Activated CD4-positive, alpha-beta T cell treated with anti-CD3 and anti-CD28 coated beads, Interleukin-2, amount 10 ng/mL, durations not matched to agents 7 days and 5 days (primary cell): ENCODE results near the gene CD7. TPM values are rescaled to one million over a fixed set of nuclear protein-coding genes. Genes with fewer than 3 reads are reported as not detected.
"Not testable (repeated sequence)": the region's sequence is repeated elsewhere in the genome, so short reads cannot be mapped to it uniquely, and the experiment has no call there.

Experiments used
- CTCF ChIA-PET: fragments of 350-600 bp; sonication (Branson Sonifier 250); formaldehyde crosslinking; loops from one replicate; lab custom pipeline; 2021; ENCODE audit warnings: antibody characterized with exemption; lab: Charles Lee
- POLR2A ChIA-PET: fragments of 350-600 bp; sonication (Branson Sonifier 250); formaldehyde crosslinking; loops from one replicate; lab custom pipeline; 2021; ENCODE audit warnings: antibody characterized with exemption; lab: Charles Lee
- DNase-seq: peaks from one replicate; pipeline ENCODE4 v3.0.0-alpha.2; 2020
- H3K27ac Mint-ChIP-seq: one replicate; pipeline ENCODE4 v1.8.0; 2021; ENCODE audit warnings: mild to moderate bottlenecking, moderate library complexity, mixed read lengths
- H3K27me3 Mint-ChIP-seq: one replicate; pipeline ENCODE4 v1.8.0; 2021; ENCODE audit warnings: mixed read lengths
- H3K36me3 Mint-ChIP-seq: one replicate; pipeline ENCODE4 v1.8.0; 2021; ENCODE audit warnings: low read depth, mixed read lengths
- H3K4me1 Mint-ChIP-seq: one replicate; pipeline ENCODE4 v1.8.0; 2021; ENCODE audit warnings: mixed read lengths
- H3K4me3 Mint-ChIP-seq: one replicate; pipeline ENCODE4 v1.8.0; 2021; ENCODE audit warnings: mild to moderate bottlenecking, moderate library complexity, mixed read lengths
- H3K9me3 Mint-ChIP-seq: one replicate; pipeline ENCODE4 v1.8.0; 2021; ENCODE audit warnings: mixed read lengths
- total RNA-seq, 2 experiments: library from RNA; stranded (reverse); gene quantifications; one replicate each; pipeline ENCODE4 v1.2.3, GENCODE V29; 2021

CD7 gene
- total RNA-seq: 100 to 1,000 TPM; 285 to 292 TPM

DNA sequence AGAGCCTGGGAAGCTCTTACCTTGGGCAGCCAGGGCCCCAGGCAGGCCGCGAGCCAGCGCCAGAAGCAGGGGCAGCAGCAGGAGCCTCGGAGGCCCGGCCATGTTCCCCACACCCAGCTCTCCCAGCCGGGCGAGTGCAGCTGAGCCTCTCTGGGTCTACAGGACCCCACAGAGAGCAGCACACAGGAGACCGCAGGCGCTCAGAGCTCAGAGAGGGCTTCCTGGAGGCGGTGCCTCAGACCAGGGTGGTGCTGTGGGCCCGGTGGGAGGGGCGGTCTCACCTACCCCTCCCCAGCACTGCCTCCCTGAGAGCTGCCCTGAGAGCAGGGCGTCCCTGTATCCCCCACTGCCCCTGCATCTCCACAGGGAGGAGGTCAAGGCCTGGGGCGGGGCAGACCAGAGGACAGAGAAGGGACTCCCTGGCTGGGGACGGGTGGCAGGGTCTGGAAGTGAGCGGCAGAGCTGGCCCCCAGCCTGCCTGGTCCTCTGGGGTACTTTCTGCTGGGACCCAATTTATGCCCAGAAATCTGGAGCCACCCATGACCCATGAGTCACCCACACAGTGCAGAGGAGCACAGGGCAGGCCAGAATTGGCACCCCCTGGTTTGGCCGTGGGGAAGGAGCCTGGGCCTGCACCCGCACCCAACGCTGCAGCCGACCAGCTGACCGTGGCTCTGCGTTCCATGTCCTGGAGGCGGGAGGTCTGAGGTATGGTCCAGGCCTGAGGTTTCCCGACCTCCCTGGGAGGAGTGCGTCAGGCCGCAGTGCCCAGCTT, at the start of gene CD7:
Gene CD7 (minus strand): TSS at position 215 of the 775 bp plus-strand sequence. CDS start 113 bp downstream, at position 102.
- no peaks in the 10 kb centered on the region for H3K9me3 Mint-ChIP-seq
- H3K4me3 Mint-ChIP-seq: no peak within 1 kb of the TSS
- POLR2A ChIA-PET: interaction anchor here (0.6 to 1.0 kb wide), 3 partner anchors 15 to 100 kb away, joined by 3 read pairs; no protein-coding TSS in a partner anchor
- H3K4me1 Mint-ChIP-seq: peaks cover 28% of the 10 kb centered on the region
- DNase-seq: peak; percentile 77
- no peaks in the 10 kb centered on the region for H3K27me3 Mint-ChIP-seq
- CTCF ChIA-PET: interaction anchor here (0.7 to 2.6 kb wide), 6 partner anchors 8 to 287 kb away, joined by 3 to 31 read pairs (median 4); no protein-coding TSS in a partner anchor
- H3K36me3 Mint-ChIP-seq: peaks cover 19% of the 10 kb centered on the region
- H3K27ac Mint-ChIP-seq: peak within 1 kb of the TSS; percentile 87

DNA sequence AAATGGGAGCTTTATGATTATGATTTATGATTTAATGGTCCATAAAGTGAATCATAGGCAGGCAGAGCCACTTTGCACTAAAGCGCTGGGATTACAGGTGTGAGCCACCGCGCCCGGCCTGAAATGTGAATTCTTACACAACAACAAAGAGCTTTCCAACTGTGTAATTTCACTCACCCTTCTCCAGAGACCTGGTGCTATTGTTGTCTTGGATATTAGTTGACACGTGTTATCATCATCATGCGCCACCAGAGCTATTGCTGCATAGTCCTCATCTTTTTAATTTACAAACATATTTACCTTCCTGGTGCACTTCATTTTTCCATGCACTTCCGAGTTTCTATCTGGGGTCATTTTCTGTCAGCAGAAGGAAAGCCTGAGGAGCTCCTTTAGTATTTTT, 49.3 kb upstream of the CD7 start:
- no peak for DNase-seq
- Mint-ChIP-seq H3K4me3 (no peak overlapping the region), H3K27ac (no peak overlapping the region), H3K4me1 (peaks cover 8% of the 10 kb centered on the region), H3K27me3 (peaks cover 36% of the 10 kb centered on the region), H3K9me3 (no peaks in the 10 kb centered on the region), H3K36me3 (no peaks in the 10 kb centered on the region)
- ChIA-PET CTCF (interaction anchor here (0.6 to 1.1 kb wide), 2 partner anchors 155 to 1148 kb away, joined by 4 to 5 read pairs; no protein-coding TSS in a partner anchor), POLR2A (no interaction called here)

DNA sequence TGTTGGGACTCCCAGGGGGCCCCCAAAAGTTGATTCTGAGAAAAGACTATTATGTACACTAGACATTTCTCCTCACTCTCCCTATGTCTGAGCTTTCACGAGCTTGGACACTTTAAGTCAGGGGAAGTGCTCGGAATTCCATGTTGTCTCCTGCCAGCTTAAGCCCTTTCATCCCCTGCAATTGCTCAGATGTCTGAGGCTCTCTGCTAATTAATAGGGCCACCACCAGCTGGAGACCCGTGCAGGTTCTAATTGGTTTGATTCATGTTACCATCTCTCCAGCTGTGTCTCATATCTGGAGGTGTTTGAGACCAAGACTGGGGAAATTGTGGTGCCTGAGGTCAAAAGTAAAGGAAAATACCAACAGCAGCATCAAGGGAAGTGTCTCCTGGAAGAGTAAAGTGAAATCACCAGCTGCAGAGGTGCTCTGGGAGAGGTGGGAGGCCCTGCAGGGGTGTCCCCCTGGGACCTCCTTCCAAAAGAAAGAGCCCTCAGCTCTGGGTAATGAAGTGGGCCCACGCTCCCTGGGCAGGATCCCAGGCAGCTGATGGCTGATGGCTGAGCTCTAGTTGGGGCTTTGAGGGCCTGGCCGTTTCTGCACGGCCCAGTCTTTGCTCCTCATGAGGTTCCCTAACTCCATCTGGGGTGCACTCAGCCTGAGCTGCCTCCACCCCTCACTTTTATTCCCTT, 48.3 kb upstream of the CD7 start:
- H3K27ac Mint-ChIP-seq: no peak overlapping the region
- ChIA-PET POLR2A (no interaction called here), CTCF (interaction anchor here (1.1 kb wide), 1 partner anchor 156 kb away, joined by 4 read pairs; no protein-coding TSS in a partner anchor)
- DNase-seq: no peak
- H3K4me1 Mint-ChIP-seq: peaks cover 5% of the 10 kb centered on the region
- H3K27me3 Mint-ChIP-seq: peaks cover 30% of the 10 kb centered on the region
- H3K36me3 Mint-ChIP-seq: no peaks in the 10 kb centered on the region
- no peaks in the 10 kb centered on the region for H3K9me3 Mint-ChIP-seq
- H3K4me3 Mint-ChIP-seq: no peak overlapping the region

- Mint-ChIP-seq H3K4me1 (peaks cover 9% of the 10 kb centered on the region), H3K36me3 (no peaks in the 10 kb centered on the region), H3K4me3 (no peak overlapping the region), H3K9me3 (no peaks in the 10 kb centered on the region), H3K27ac (no peak overlapping the region), H3K27me3 (peaks cover 11% of the 10 kb centered on the region)
- POLR2A ChIA-PET: interaction anchor here (0.6 kb wide), 1 partner anchor 8 kb away, joined by 4 read pairs; no protein-coding TSS in a partner anchor
- CTCF ChIA-PET: interaction anchor here (1.3 to 1.4 kb wide), 2 partner anchors 8 to 126 kb away, joined by 3 to 7 read pairs; no protein-coding TSS in a partner anchor
- no peak for DNase-seq
Measured at GRCh38 chr17:82361885-82362633, 44.7 kb upstream of the CD7 start.

GRCh38 chr17:82359451-82360074, 42.2 kb upstream of the CD7 start:
- H3K36me3 Mint-ChIP-seq, POLR2A ChIA-PET, H3K4me3 Mint-ChIP-seq, H3K27ac Mint-ChIP-seq, CTCF ChIA-PET, DNase-seq, H3K9me3 Mint-ChIP-seq, H3K4me1 Mint-ChIP-seq: not testable (repeated sequence)
- H3K27me3 Mint-ChIP-seq: peaks cover 11% of the 10 kb centered on the region

DNA sequence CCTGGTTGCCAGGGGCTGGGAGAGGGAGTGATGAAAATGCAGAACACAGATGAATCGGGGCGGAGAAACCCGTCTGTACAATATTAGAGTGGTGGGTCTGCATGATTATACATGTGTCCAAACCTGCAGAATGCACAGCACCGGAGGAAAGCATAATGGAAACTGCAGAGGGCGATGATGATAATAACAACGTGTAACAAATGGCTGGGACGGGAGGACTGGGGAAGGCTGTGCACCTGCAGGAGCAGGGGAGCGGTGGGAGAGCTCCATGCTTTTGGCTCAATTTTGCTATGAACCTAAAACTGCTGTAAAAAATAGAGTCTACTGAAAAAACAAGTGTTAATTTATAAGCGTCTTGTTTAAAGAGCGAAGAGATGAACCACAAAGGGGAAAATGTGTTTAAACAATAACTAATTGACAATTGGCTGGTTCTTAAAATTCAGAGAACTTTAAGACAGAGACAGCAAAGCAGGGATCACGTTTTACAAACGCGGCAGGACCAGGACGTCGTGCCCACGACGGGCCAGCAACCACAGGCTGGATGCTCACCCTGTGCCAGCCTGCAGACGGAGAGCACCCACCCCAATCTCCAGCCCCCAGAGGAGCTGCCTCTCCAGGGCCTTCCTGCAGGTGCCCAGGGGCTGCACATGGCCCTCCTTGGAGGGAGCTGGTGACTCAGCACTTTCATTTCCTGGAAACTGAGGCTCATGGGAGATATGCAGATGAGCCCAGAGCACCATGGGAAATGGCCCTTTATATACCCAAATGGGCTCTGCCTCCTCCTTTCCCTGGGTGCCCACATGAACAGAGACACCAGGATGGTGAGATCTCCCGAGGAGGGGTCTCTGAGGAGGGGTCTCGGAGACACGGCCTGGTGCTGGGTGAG, 41.3 kb upstream of the CD7 start, which contains the start of gene TEX19:
Gene TEX19 (plus strand): TSS at position 783 of the 886 bp plus-strand sequence. CDS start 2,904 bp downstream, outside the sequence.
- Mint-ChIP-seq H3K36me3 (no peaks in the 10 kb centered on the region), H3K9me3 (no peaks in the 10 kb centered on the region), H3K27ac (no peak within 1 kb of the TSS), H3K27me3 (peaks cover 11% of the 10 kb centered on the region), H3K4me1 (peaks cover 9% of the 10 kb centered on the region), H3K4me3 (no peak within 1 kb of the TSS)
- ChIA-PET CTCF (interaction anchor here (0.6 to 1.2 kb wide), 2 partner anchors 12 to 58 kb away, joined by 4 read pairs; no protein-coding TSS in a partner anchor), POLR2A (no interaction called here)
- no peak for DNase-seq

GRCh38 chr17:82357394-82357793, 40.0 kb upstream of the CD7 start:
- ChIA-PET POLR2A (interaction anchor here (0.6 kb wide), 1 partner anchor 93 kb away, joined by 4 read pairs; no protein-coding TSS in a partner anchor), CTCF (interaction anchor here (0.6 to 1.2 kb wide), 2 partner anchors 13 to 242 kb away, joined by 3 to 4 read pairs; no protein-coding TSS in a partner anchor)
- H3K4me1 Mint-ChIP-seq: peaks cover 9% of the 10 kb centered on the region
- no peaks in the 10 kb centered on the region for H3K36me3 Mint-ChIP-seq
- no peak overlapping the region for H3K27ac Mint-ChIP-seq
- no peak overlapping the region for H3K4me3 Mint-ChIP-seq
- no peaks in the 10 kb centered on the region for H3K9me3 Mint-ChIP-seq
- DNase-seq: no peak
- peaks cover 11% of the 10 kb centered on the region for H3K27me3 Mint-ChIP-seq

DNA sequence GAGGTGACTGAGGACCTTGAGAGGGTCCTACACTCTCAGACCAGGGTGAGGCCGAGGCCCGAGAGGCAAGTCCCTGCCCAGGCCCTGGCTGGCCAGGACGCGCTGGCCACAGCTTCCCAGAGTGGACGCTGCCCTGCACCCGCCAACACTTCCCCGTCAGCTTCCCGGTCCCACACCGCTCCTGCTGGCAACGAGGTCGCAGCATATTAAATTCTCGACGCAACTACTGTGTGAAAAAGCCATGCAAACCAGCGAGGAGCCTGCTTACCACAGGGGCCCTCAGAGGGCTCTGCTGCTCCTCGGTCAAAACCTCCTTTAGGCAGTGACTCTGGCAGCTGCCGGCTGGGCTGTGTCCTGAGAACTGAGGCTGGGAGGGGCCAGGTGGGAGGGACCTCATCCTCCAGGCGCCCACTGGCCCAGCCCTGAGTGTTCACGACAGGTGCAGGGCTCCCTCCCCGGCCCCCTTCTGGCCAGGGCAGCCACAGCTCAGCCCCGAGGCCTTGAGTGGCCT, 39.5 kb upstream of the CD7 start:
- H3K9me3 Mint-ChIP-seq: no peaks in the 10 kb centered on the region

DNA sequence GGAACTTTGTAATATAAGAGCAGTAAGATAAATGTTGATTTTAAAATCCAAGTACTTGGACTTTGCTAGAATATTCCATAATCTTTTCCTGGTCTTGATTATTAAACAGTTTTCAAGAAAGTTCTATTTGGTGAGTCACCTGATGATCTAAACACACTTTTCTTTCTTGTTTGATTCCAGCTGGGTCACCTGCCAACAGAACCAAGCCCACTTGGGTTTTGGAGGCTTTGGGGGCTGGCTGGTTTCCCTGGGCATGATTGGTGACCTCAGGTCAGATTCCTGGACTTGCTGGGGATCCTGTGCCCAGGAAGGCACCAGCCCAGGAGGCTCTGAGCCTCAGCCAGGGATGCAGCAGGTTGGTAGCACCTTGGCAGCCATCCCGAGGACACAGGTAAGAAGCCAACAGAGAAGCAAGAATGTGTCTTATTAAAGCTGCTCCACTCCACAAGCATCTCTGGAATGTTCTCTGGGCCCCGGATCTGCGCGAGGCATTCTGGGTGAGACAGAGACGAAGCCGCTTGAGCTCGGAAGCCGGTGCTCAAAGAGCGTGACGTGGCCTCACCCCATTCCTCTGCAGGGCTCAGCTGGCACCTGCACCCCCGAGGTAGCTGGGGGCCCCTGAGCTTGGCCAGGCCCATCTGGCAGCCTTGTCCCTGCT, 38.5 kb upstream of the CD7 start:
- ChIA-PET POLR2A (interaction anchor here (0.8 kb wide), 1 partner anchor 208 kb away, joined by 3 read pairs; no protein-coding TSS in a partner anchor), CTCF (no interaction called here)
- Mint-ChIP-seq H3K27me3 (peaks cover 9% of the 10 kb centered on the region), H3K9me3 (no peaks in the 10 kb centered on the region), H3K4me3 (no peak overlapping the region), H3K36me3 (no peaks in the 10 kb centered on the region), H3K4me1 (peaks cover 9% of the 10 kb centered on the region), H3K27ac (no peak overlapping the region)
- DNase-seq: no peak

More for the DNA sequence above, 39.5 kb upstream of the CD7 start:
- ChIA-PET CTCF (interaction anchor here (1.2 kb wide), 1 partner anchor 13 kb away, joined by 4 read pairs; no protein-coding TSS in a partner anchor), POLR2A (no interaction called here)
- H3K27me3 Mint-ChIP-seq: peaks cover 10% of the 10 kb centered on the region
- no peaks in the 10 kb centered on the region for H3K36me3 Mint-ChIP-seq
- no peak overlapping the region for H3K4me3 Mint-ChIP-seq
- peaks cover 9% of the 10 kb centered on the region for H3K4me1 Mint-ChIP-seq
- no peak for DNase-seq
- no peak overlapping the region for H3K27ac Mint-ChIP-seq

- Mint-ChIP-seq H3K27ac (no peak overlapping the region), H3K4me3 (no peak overlapping the region), H3K4me1 (peaks cover 9% of the 10 kb centered on the region), H3K27me3 (peaks cover 9% of the 10 kb centered on the region), H3K36me3 (no peaks in the 10 kb centered on the region), H3K9me3 (no peaks in the 10 kb centered on the region)
- ChIA-PET POLR2A (interaction anchor here (0.8 kb wide), 1 partner anchor 209 kb away, joined by 3 read pairs; no protein-coding TSS in a partner anchor), CTCF (no interaction called here)
- no peak for DNase-seq
Measured at GRCh38 chr17:82354804-82355308, 37.4 kb upstream of the CD7 start.
